ENCODE data around the gene LAMB3. TPM values are rescaled to one million over a fixed set of nuclear protein-coding genes. Genes with fewer than 3 reads are reported as not detected.

Gene LAMB3
- polyA plus RNA-seq, 1 of the 3 experiments (the other 2 are of a cell fraction) = 18.0 TPM

DNA sequence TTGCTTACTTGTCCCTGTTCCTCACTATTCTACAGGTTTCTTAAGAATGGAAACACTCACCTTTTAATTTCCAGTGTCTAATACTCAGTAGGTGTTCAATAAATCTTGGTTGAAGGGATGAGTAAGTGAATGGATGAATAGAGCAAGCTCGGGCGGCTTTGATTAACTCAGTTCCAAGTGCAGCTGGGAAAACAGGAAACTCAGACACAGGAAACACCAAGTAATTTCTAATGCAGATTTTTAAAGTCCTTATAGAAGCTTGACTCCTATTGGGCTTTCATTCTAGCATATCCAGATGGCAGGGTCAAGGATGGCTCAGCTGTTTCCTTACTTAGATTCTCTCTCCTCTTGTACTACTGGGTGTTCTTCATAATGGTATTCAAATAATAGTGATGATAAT, 54.7 kb downstream of the LAMB3 start:
- WGBS (ENCODE audit: low lambda C conversion rate) = 73% methylated on average over 2 of the region's 2 CpGs
- POLR2A ChIA-PET = no interaction called here
- no peak overlapping the region for H3K4me2 ChIP-seq

DNA sequence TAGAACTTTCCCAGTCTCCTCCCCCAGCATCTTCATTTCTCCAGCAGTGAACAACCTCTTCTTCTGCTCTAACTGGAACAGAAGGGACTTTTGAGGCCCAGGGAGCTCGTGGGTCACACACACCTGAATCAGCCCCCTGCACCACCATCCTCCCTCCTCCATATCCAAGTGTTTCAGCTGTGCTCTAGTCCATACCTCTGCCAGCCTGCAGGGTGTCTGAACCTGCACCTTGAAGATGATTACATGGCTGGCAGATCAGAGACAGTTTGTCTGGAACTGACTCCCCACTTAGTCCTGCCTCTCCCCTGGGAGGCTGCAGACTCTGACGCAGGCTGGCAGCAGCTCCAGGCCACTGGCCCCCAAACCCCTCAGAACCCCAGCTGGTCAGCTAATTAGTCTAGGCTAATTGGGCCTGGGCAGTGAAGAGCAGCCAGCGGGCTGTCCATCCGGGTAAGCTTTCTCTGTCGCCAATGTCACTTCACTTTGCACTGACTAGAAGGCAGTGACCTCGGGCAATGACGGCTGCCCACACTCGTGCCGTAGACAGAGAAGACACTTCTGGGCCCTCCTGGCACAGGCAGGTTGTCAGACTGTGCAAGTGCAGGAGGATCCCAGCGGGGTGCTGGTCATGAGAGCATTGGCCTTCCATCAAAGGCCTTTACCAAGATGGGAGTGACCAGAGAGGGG, 56.5 kb downstream of the LAMB3 start:
- H3F3A ChIP-seq (replicated peaks; ENCODE audit: insufficient read depth) = peaks cover 22% of the 10 kb centered on the region
- no peaks in the 10 kb centered on the region; the same call in 1 of the 2 replicates for H4K20me1 ChIP-seq (ENCODE audit: insufficient read depth)
- CTCF ChIA-PET = interaction anchor here (0.6 to 3.2 kb wide), 8 partner anchors 13 to 89 kb away, joined by 3 to 16 read pairs (median 4); no protein-coding TSS in a partner anchor
- H2AFZ ChIP-seq (ENCODE audit: low read depth) = no peak overlapping the region
- peaks cover 0 to 16% of the 10 kb centered on the region in 2 experiments for H3K36me3 ChIP-seq (replicated peaks in 1 of 2; ENCODE audit: control insufficient read depth in 1 of 2, insufficient read depth in 2 of 2, low read length in 1 of 2)
- H3K9me3 ChIP-seq = no peaks in the 10 kb centered on the region
- POLR2A ChIA-PET = no interaction called here
- no peak overlapping the region for H3K4me2 ChIP-seq
- H3K9me2 ChIP-seq = no peaks in the 10 kb centered on the region
- no peak for TF ChIP-seq EZH2phosphoT487 (IDR thresholded peaks at IDR 0.05; ENCODE audit: borderline replicate concordance, low read depth)
- no peak for TF ChIP-seq GABPA (IDR thresholded peaks at IDR 0.05; ENCODE audit: low read depth)
- TF ChIP-seq, protein P1, sequence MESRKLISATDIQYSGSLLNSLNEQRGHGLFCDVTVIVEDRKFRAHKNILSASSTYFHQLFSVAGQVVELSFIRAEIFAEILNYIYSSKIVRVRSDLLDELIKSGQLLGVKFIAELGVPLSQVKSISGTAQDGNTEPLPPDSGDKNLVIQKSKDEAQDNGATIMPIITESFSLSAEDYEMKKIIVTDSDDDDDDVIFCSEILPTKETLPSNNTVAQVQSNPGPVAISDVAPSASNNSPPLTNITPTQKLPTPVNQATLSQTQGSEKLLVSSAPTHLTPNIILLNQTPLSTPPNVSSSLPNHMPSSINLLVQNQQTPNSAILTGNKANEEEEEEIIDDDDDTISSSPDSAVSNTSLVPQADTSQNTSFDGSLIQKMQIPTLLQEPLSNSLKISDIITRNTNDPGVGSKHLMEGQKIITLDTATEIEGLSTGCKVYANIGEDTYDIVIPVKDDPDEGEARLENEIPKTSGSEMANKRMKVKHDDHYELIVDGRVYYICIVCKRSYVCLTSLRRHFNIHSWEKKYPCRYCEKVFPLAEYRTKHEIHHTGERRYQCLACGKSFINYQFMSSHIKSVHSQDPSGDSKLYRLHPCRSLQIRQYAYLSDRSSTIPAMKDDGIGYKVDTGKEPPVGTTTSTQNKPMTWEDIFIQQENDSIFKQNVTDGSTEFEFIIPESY (IDR thresholded peaks at IDR 0.05; ENCODE audit: borderline replicate concordance, low read depth) = no peak
- TF ChIP-seq POLR2AphosphoS5 (IDR thresholded peaks at IDR 0.05; ENCODE audit: low read depth, low read length) = no peak
- TF ChIP-seq, protein P2, sequence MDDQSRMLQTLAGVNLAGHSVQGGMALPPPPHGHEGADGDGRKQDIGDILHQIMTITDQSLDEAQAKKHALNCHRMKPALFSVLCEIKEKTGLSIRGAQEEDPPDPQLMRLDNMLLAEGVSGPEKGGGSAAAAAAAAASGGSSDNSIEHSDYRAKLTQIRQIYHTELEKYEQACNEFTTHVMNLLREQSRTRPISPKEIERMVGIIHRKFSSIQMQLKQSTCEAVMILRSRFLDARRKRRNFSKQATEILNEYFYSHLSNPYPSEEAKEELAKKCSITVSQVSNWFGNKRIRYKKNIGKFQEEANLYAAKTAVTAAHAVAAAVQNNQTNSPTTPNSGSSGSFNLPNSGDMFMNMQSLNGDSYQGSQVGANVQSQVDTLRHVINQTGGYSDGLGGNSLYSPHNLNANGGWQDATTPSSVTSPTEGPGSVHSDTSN (IDR thresholded peaks at IDR 0.05) = no peak
- TF ChIP-seq, protein P3, sequence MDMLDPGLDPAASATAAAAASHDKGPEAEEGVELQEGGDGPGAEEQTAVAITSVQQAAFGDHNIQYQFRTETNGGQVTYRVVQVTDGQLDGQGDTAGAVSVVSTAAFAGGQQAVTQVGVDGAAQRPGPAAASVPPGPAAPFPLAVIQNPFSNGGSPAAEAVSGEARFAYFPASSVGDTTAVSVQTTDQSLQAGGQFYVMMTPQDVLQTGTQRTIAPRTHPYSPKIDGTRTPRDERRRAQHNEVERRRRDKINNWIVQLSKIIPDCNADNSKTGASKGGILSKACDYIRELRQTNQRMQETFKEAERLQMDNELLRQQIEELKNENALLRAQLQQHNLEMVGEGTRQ (IDR thresholded peaks at IDR 0.05; ENCODE audit: borderline replicate concordance, low read depth, low read length) = no peak
- TF ChIP-seq YY1 (IDR thresholded peaks at IDR 0.05; ENCODE audit: low read depth) = no peak
- no peak for TF ChIP-seq FOXM1 (IDR thresholded peaks at IDR 0.05; ENCODE audit: low read depth)
- no peaks in the 10 kb centered on the region for H3K79me2 ChIP-seq (ENCODE audit: insufficient read depth)
- peaks cover 0 to 20% of the 10 kb centered on the region in 2 experiments; a peak in 2 of 4 replicates for H3K4me1 ChIP-seq (ENCODE audit: control insufficient read depth in 1 of 2, insufficient read depth in 2 of 2, low read depth in 1 of 2, low read length in 1 of 2)
- H3K27me3 ChIP-seq (ENCODE audit: insufficient read depth) = no peaks in the 10 kb centered on the region
- no peak overlapping the region for H3K4me3 ChIP-seq (ENCODE audit: low read depth in 2 of 2, low read length in 1 of 2)
- 79% methylated on average over 8 of the region's 10 CpGs for WGBS (ENCODE audit: low lambda C conversion rate)
- DNase-seq = no peak
- no peak overlapping the region for H3K9ac ChIP-seq
- no peak overlapping the region for H3K27ac ChIP-seq (ENCODE audit: low read depth in 2 of 2, low read length in 1 of 2)

More for the DNA sequence above, 54.7 kb downstream of the LAMB3 start:
- H3K27ac ChIP-seq (ENCODE audit: low read depth in 2 of 2, low read length in 1 of 2) = no peak overlapping the region
- no peaks in the 10 kb centered on the region for H3K79me2 ChIP-seq (ENCODE audit: insufficient read depth)
- no peak for DNase-seq
- H3K9ac ChIP-seq = no peak overlapping the region
- CTCF ChIA-PET = interaction anchor here (1.1 to 3.2 kb wide), 3 partner anchors 28 to 33 kb away, joined by 3 to 16 read pairs (median 8); no protein-coding TSS in a partner anchor
- H3K9me3 ChIP-seq = no peaks in the 10 kb centered on the region
- TF ChIP-seq TAF1 (IDR thresholded peaks at IDR 0.05; ENCODE audit: borderline replicate concordance, low read depth, low read length) (no peak), MXI1 (IDR thresholded peaks at IDR 0.05; ENCODE audit: low read depth, low read length) (no peak), FOXJ3 (CRISPR knock-in tag; IDR thresholded peaks at IDR 0.05) (no peak), SMC3 (IDR thresholded peaks at IDR 0.05; ENCODE audit: low read depth, low read length) (no peak), RCOR1 (IDR thresholded peaks at IDR 0.05; ENCODE audit: low read length) (no peak), TCF12 (IDR thresholded peaks at IDR 0.05) (no peak)
- TF ChIP-seq, protein P4, sequence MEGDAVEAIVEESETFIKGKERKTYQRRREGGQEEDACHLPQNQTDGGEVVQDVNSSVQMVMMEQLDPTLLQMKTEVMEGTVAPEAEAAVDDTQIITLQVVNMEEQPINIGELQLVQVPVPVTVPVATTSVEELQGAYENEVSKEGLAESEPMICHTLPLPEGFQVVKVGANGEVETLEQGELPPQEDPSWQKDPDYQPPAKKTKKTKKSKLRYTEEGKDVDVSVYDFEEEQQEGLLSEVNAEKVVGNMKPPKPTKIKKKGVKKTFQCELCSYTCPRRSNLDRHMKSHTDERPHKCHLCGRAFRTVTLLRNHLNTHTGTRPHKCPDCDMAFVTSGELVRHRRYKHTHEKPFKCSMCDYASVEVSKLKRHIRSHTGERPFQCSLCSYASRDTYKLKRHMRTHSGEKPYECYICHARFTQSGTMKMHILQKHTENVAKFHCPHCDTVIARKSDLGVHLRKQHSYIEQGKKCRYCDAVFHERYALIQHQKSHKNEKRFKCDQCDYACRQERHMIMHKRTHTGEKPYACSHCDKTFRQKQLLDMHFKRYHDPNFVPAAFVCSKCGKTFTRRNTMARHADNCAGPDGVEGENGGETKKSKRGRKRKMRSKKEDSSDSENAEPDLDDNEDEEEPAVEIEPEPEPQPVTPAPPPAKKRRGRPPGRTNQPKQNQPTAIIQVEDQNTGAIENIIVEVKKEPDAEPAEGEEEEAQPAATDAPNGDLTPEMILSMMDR (IDR thresholded peaks at IDR 0.05) = no peak
- TF ChIP-seq, protein P3 (IDR thresholded peaks at IDR 0.05; ENCODE audit: borderline replicate concordance, low read depth, low read length) = no peak
- H3K9me2 ChIP-seq = no peaks in the 10 kb centered on the region
- H3F3A ChIP-seq (replicated peaks; ENCODE audit: insufficient read depth) = peaks cover 30% of the 10 kb centered on the region
- H2AFZ ChIP-seq (ENCODE audit: low read depth) = no peak overlapping the region
- peaks cover 0 to 14% of the 10 kb centered on the region in 2 experiments for H3K36me3 ChIP-seq (replicated peaks in 1 of 2; ENCODE audit: control insufficient read depth in 1 of 2, insufficient read depth in 2 of 2, low read length in 1 of 2)
- H3K27me3 ChIP-seq (ENCODE audit: insufficient read depth) = no peaks in the 10 kb centered on the region
- no peaks in the 10 kb centered on the region for H4K20me1 ChIP-seq (ENCODE audit: insufficient read depth)
- H3K4me3 ChIP-seq (ENCODE audit: low read depth in 2 of 2, low read length in 1 of 2) = no peak overlapping the region
- H3K4me1 ChIP-seq (ENCODE audit: control insufficient read depth in 1 of 2, insufficient read depth in 2 of 2, low read depth in 1 of 2, low read length in 1 of 2) = peaks cover 0 to 33% of the 10 kb centered on the region in 2 experiments; a peak in 3 of 4 replicates
